HepG2 (cell line): ENCODE data around the gene PIP4K2C. TPM values are rescaled to one million over a fixed set of nuclear protein-coding genes. Genes with fewer than 3 reads are reported as not detected.

ENCODE experiments used
- DR1 ChIP-seq: sonication (generic); formaldehyde crosslinking; IDR thresholded peaks from 2 replicates; pipeline ENCODE4 v1.8.0; 2021; ENCODE audit warnings: mild to moderate bottlenecking, missing genetic modification reagents, inconsistent platforms
- PAWR ChIP-seq: sonication (generic); formaldehyde crosslinking; IDR thresholded peaks from 2 replicates; pipeline ENCODE4 v1.4.0; 2020; ENCODE audit warnings: missing genetic modification reagents, mild to moderate bottlenecking, borderline replicate concordance
- ZFP1 ChIP-seq: IDR thresholded peaks from 2 replicates; pipeline ENCODE4 v1.6.1; 2016
- ZNF296 ChIP-seq: sonication (generic); formaldehyde crosslinking; conservative IDR thresholded peaks from 2 replicates; pipeline ENCODE4 v1.5.0; 2020; ENCODE audit warnings: mild to moderate bottlenecking, missing genetic modification reagents
- ZNF709 ChIP-seq: sonication (generic); formaldehyde crosslinking; IDR thresholded peaks from 2 replicates; pipeline ENCODE4 v1.5.0; 2020; ENCODE audit warnings: mild to moderate bottlenecking, missing genetic modification reagents
- ZNF761 ChIP-seq: sonication (generic); formaldehyde crosslinking; conservative IDR thresholded peaks from 2 replicates; pipeline ENCODE4 v1.4.0; 2020; ENCODE audit warnings: mild to moderate bottlenecking, missing genetic modification reagents
- ZNF816 ChIP-seq: sonication (generic); formaldehyde crosslinking; IDR thresholded peaks from 2 replicates; pipeline ENCODE4 v1.8.0; 2022; ENCODE audit warnings: missing genetic modification reagents, mild to moderate bottlenecking, borderline replicate concordance
- polyA plus RNA-seq, 8 experiments: library from polyadenylated mRNA; depleted of rRNA in 3 of 8; stranded (reverse) in 7 of 8; unstranded in 1 of 8; fragments of >200 nt; fragmentation: Illumina TruSeq in 4 of 8; extraction: Trizol in 4 of 8; gene quantifications; 2 replicates each; pipeline versions ENCODE4 v1.2.1 to v1.2.3, GENCODE V29; 2011 to 2016; ENCODE audit warnings: low read depth in 4 of 8, missing spikeins in 1 of 8, mixed read lengths in 1 of 8; ENCODE audit not compliant: insufficient read depth in 1 of 8
- total RNA-seq, 5 experiments: library from RNA; depleted of rRNA; stranded (reverse); fragments of >200 nt; fragmentation: Illumina TruSeq; extraction: Trizol; gene quantifications; 2 replicates each; pipeline ENCODE4 v1.2.3, GENCODE V29; 2016; ENCODE audit warnings: low read depth in 1 of 5
- TF ChIP-seq, protein P1 (sequence below): sonication (generic); formaldehyde crosslinking; conservative IDR thresholded peaks from 2 replicates; pipeline ENCODE4 v1.8.0; 2022; ENCODE audit warnings: missing genetic modification reagents
- TF ChIP-seq, protein P2 (sequence below): sonication (generic); formaldehyde crosslinking; IDR thresholded peaks from 2 replicates; pipeline ENCODE4 v1.5.0; 2020; ENCODE audit warnings: missing genetic modification reagents

The PIP4K2C gene
- total and polyA plus RNA-seq, 2 of the 13 experiments (the other 11 are each of a cell fraction or from before 2014, with no cell fraction given) = 23.3 to 26.4 TPM

DNA sequence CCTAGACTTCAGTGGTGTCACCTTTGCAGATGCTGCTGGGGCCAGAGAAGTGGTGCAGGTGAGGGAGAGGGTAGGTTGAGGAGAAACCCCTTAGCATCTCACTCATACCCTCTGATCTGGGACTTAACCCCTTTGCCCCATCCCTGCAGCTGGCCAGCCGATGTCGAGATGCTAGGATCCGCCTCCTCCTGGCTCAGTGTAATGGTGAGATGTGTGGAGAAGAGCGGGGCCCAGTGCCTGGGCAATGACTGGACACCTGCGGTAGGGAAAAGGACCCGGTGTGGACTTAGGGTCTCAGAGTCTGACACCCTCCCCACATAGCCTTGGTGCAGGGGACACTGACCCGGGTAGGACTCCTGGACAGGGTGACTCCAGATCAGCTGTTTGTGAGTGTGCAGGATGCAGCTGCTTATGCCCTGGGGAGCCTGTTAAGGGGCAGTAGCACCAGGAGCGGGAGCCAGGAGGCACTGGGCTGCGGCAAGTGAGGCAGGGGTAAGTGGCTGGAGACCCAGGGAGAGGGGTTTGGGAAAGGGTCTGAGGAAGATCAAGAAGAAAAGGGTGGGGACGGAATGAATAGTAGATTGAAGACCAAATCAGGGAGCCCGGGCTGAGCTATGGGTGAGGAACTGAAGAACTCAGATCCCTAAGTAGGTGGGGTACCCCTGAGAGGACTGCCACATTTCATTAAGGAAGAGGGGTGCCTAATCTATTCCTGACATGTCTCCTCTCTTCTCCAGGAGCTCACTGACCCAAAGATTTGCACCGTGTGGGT lies 34.5 kb downstream of the PIP4K2C start (continued):
- TF ChIP-seq ZNF816 (CRISPR knock-in tag) = no peak
- no peak for TF ChIP-seq PAWR (CRISPR knock-in tag)
- no peak for TF ChIP-seq ZNF296 (CRISPR knock-in tag)
- no peak for TF ChIP-seq DR1 (CRISPR knock-in tag)
- TF ChIP-seq, protein P1, sequence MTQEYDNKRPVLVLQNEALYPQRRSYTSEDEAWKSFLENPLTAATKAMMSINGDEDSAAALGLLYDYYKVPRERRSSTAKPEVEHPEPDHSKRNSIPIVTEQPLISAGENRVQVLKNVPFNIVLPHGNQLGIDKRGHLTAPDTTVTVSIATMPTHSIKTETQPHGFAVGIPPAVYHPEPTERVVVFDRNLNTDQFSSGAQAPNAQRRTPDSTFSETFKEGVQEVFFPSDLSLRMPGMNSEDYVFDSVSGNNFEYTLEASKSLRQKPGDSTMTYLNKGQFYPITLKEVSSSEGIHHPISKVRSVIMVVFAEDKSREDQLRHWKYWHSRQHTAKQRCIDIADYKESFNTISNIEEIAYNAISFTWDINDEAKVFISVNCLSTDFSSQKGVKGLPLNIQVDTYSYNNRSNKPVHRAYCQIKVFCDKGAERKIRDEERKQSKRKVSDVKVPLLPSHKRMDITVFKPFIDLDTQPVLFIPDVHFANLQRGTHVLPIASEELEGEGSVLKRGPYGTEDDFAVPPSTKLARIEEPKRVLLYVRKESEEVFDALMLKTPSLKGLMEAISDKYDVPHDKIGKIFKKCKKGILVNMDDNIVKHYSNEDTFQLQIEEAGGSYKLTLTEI (CRISPR knock-in tag) = no peak
- no peak for TF ChIP-seq ZNF761 (CRISPR knock-in tag)
- no peak for TF ChIP-seq ZNF709 (CRISPR knock-in tag)
- TF ChIP-seq, protein P2, sequence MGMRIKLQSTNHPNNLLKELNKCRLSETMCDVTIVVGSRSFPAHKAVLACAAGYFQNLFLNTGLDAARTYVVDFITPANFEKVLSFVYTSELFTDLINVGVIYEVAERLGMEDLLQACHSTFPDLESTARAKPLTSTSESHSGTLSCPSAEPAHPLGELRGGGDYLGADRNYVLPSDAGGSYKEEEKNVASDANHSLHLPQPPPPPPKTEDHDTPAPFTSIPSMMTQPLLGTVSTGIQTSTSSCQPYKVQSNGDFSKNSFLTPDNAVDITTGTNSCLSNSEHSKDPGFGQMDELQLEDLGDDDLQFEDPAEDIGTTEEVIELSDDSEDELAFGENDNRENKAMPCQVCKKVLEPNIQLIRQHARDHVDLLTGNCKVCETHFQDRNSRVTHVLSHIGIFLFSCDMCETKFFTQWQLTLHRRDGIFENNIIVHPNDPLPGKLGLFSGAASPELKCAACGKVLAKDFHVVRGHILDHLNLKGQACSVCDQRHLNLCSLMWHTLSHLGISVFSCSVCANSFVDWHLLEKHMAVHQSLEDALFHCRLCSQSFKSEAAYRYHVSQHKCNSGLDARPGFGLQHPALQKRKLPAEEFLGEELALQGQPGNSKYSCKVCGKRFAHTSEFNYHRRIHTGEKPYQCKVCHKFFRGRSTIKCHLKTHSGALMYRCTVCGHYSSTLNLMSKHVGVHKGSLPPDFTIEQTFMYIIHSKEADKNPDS = no peak
- no peak for TF ChIP-seq ZFP1 (CRISPR knock-in tag)
